ENCODE measurements around the gene NUDT3. TPM values are rescaled to one million over a fixed set of nuclear protein-coding genes. Genes with fewer than 3 reads are reported as not detected.
A peak's percentile ranks its signal among the peaks of the same experiment; 100 is the strongest.
"Not testable (repeated sequence)": the region's sequence is repeated elsewhere in the genome, so short reads cannot be mapped to it uniquely, and the experiment has no call there.

The NUDT3 gene
- total RNA-seq, 2 donors from 2014 or later, result 11.9 to 16.2 TPM

- H3K27me3 ChIP-seq, result no peaks in the 10 kb centered on the region
- H3K36me3 ChIP-seq, result peaks cover 6% of the 10 kb centered on the region
- no peak overlapping the region for H3K4me3 ChIP-seq
- H3K27ac ChIP-seq, result peak overlapping the region; percentile 69
- peak; percentile 61 for TF ChIP-seq CTCF (IDR thresholded peaks at IDR 0.05)
- H3K9me3 ChIP-seq, result no peaks in the 10 kb centered on the region
- peak; percentile 80 for DNase-seq
- intact Hi-C loops (cut with DNase I), result loop anchor here (2.0 to 10.0 kb wide), 2 partner anchors 166 to 250 kb away; partner anchors contain the start of gene SMIM29
- H3K9ac ChIP-seq (ENCODE audit: low read depth in 2 of 2, low read length in 2 of 2), result no peak overlapping the region
- peaks cover 6% of the 10 kb centered on the region for H3K4me1 ChIP-seq
These were observed 22.8 kb upstream of the NUDT3 start for GRCh38 chr6:34414999-34415858.

- H3K9me3 ChIP-seq, result no peaks in the 10 kb centered on the region
- intact Hi-C loops (cut with DNase I), result loop anchor here (10.0 kb wide), 1 partner anchor 248 kb away; no protein-coding TSS in a partner anchor
- no peak for DNase-seq
- no peak overlapping the region for H3K9ac ChIP-seq (ENCODE audit: low read depth in 2 of 2, low read length in 2 of 2)
- TF ChIP-seq CTCF (IDR thresholded peaks at IDR 0.05), result no peak
- no peaks in the 10 kb centered on the region for H3K36me3 ChIP-seq
- H3K27me3 ChIP-seq, result no peaks in the 10 kb centered on the region
- H3K4me3 ChIP-seq, result no peak overlapping the region
- no peak overlapping the region for H3K27ac ChIP-seq
- H3K4me1 ChIP-seq, result peaks cover 6% of the 10 kb centered on the region
These were observed 20.3 kb upstream of the NUDT3 start for GRCh38 chr6:34412643-34413214.

GRCh38 chr6:34412016-34412415 lies 19.5 kb upstream of the NUDT3 start:
- DNase-seq, result no peak
- Histone ChIP-seq H3K36me3 (no peaks in the 10 kb centered on the region), H3K4me1 (peaks cover 6% of the 10 kb centered on the region), H3K27ac (no peak overlapping the region), H3K27me3 (no peaks in the 10 kb centered on the region), H3K4me3 (no peak overlapping the region), H3K9me3 (no peaks in the 10 kb centered on the region), H3K9ac (ENCODE audit: low read depth in 2 of 2, low read length in 2 of 2) (no peak overlapping the region)
- TF ChIP-seq CTCF (IDR thresholded peaks at IDR 0.05), result no peak
- intact Hi-C loops (cut with DNase I), result loop anchor here (10.0 kb wide), 1 partner anchor 247 kb away; no protein-coding TSS in a partner anchor

- H3K36me3 ChIP-seq; intact Hi-C loops (cut with DNase I); H3K4me3 ChIP-seq; H3K9ac ChIP-seq (ENCODE audit: low read depth in 2 of 2, low read length in 2 of 2); H3K27me3 ChIP-seq; H3K4me1 ChIP-seq; H3K9me3 ChIP-seq; DNase-seq; H3K27ac ChIP-seq: not testable (repeated sequence)
These were observed 15.4 kb upstream of the NUDT3 start for GRCh38 chr6:34407915-34408314.

- H3K9ac ChIP-seq (ENCODE audit: low read depth in 2 of 2, low read length in 2 of 2), result no peak overlapping the region
- H3K9me3 ChIP-seq, result no peaks in the 10 kb centered on the region
- no peak overlapping the region for H3K27ac ChIP-seq
- intact Hi-C loops (cut with DNase I), result no loop called here
- no peak overlapping the region for H3K4me3 ChIP-seq
- TF ChIP-seq CTCF (IDR thresholded peaks at IDR 0.05), result no peak
- H3K36me3 ChIP-seq, result no peaks in the 10 kb centered on the region
- peaks cover 8% of the 10 kb centered on the region for H3K4me1 ChIP-seq
- DNase-seq, result no peak
- H3K27me3 ChIP-seq, result no peaks in the 10 kb centered on the region
These were observed 4.0 kb upstream of the NUDT3 start for GRCh38 chr6:34396518-34396917.

- intact Hi-C loops (cut with DNase I), result no loop called here
- TF ChIP-seq CTCF (IDR thresholded peaks at IDR 0.05), result no peak
- Histone ChIP-seq H3K27me3 (no peaks in the 10 kb centered on the region), H3K27ac (no peak overlapping the region), H3K9me3 (no peaks in the 10 kb centered on the region), H3K4me3 (no peak overlapping the region), H3K9ac (ENCODE audit: low read depth in 2 of 2, low read length in 2 of 2) (no peak overlapping the region), H3K36me3 (no peaks in the 10 kb centered on the region), H3K4me1 (peaks cover 8% of the 10 kb centered on the region)
- no peak for DNase-seq
These were observed 1.5 kb upstream of the NUDT3 start for GRCh38 chr6:34393966-34394305.

Data from colonic mucosa (tissue), 4 donors.